ENCODE data around the gene COX17. TPM values are rescaled to one million over a fixed set of nuclear protein-coding genes. Genes with fewer than 3 reads are reported as not detected.

Gene COX17
- total and polyA plus RNA-seq, 4 donors, result 43.6 to 170 (median 61.1) TPM

GRCh38 chr3:119626196-119626595, 51.0 kb downstream of the COX17 start:
- intact Hi-C loops (cut with DNase I), result loop anchor here in 1 of 2 donors (5.0 kb wide), 1 partner anchor 49 kb away; the partner anchor contains the start of gene ADPRH
- no peaks in the 10 kb centered on the region for H3K36me3 ChIP-seq (ENCODE audit: control insufficient read depth in 1 of 2, insufficient read depth in 2 of 2, low read length in 1 of 2)
- WGBS, 2 donors, result 57 to 70% methylated on average over 1 of the region's 1 CpG
- ATAC-seq (ENCODE audit: low FRiP score) (peak; percentile 4), DNase-seq (no peak)
- H3K4me3 ChIP-seq (ENCODE audit: low read length in 2 of 2), result no peak overlapping the region
- H3K9me3 ChIP-seq (ENCODE audit: control insufficient read depth, low read length), result peaks cover 2% of the 10 kb centered on the region
- H3K27me3 ChIP-seq (ENCODE audit: control insufficient read depth in 1 of 2, insufficient read depth in 2 of 2, low read length in 1 of 2), result no peaks in the 10 kb centered on the region
- H3K4me1 ChIP-seq (ENCODE audit: control insufficient read depth in 1 of 2, insufficient read depth in 2 of 2, low read length in 2 of 2), result peaks cover 0 to 3% of the 10 kb centered on the region in 2 donors
- no peak overlapping the region for H3K27ac ChIP-seq (ENCODE audit: low read depth in 1 of 2, low read length in 2 of 2)

DNA sequence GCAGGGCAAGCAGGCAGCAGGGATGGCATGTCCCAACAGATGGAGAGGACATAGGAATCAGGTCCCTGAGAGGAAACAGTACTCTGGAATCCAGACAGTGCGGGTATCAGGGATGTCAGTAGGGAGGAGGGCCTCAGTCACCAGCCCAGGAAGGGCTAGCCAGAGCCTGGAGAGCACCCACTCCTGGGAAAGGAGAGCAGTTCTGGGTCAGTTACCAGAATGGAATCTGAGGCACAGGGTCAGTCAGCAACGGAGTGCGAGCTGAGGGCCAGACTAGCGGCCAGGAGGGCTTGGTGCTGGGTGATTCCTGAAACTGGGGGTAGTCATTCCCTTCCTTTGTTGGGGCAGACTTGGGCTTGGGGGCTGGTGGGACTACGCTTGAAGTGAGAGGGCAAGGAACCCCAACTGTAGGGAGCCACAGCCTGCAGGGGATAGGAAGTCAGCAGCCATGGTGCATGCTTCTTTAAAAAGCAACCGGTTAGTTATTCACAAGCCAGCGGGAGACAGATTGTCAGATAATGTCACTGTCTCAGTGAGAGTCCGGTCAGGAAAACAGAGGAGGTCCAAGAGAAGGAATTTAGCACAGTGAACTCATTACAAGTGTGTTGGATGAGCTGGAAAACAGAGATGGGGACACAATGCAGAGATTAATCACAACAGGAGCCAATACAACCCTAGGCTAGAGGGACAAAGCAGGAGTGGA, 51.6 kb downstream of the COX17 start:
- peaks cover 0 to 3% of the 10 kb centered on the region in 2 donors for H3K4me1 ChIP-seq (ENCODE audit: control insufficient read depth in 1 of 2, insufficient read depth in 2 of 2, low read length in 2 of 2)
- ATAC-seq (ENCODE audit: low FRiP score) (no peak), DNase-seq (no peak)
- WGBS, 2 donors, result 75 to 83% methylated on average over 8 of the region's 8 CpGs
- no peaks in the 10 kb centered on the region for H3K36me3 ChIP-seq (ENCODE audit: control insufficient read depth in 1 of 2, insufficient read depth in 2 of 2, low read length in 1 of 2)
- intact Hi-C loops (cut with DNase I), result loop anchor here in 1 of 2 donors (5.0 kb wide), 1 partner anchor 48 kb away; the partner anchor contains the start of gene ADPRH
- H3K4me3 ChIP-seq (ENCODE audit: low read length in 2 of 2), result no peak overlapping the region
- no peaks in the 10 kb centered on the region for H3K27me3 ChIP-seq (ENCODE audit: control insufficient read depth in 1 of 2, insufficient read depth in 2 of 2, low read length in 1 of 2)
- H3K9me3 ChIP-seq (ENCODE audit: control insufficient read depth, low read length), result peaks cover 2% of the 10 kb centered on the region
- no peak overlapping the region for H3K27ac ChIP-seq (ENCODE audit: low read depth in 1 of 2, low read length in 2 of 2)

GRCh38 chr3:119624002-119624720, 53.0 kb downstream of the COX17 start:
- H3K27me3 ChIP-seq (ENCODE audit: control insufficient read depth in 1 of 2, insufficient read depth in 2 of 2, low read length in 1 of 2), result no peaks in the 10 kb centered on the region
- intact Hi-C loops (cut with DNase I), result no loop called here

GRCh38 chr3:119620899-119621298, 56.3 kb downstream of the COX17 start:
- H3K27ac ChIP-seq (ENCODE audit: low read depth in 1 of 2, low read length in 2 of 2), result no peak overlapping the region
- intact Hi-C loops (cut with DNase I), result no loop called here
- DNase-seq (no peak), ATAC-seq (ENCODE audit: low FRiP score) (no peak)
- 92 to 93% methylated on average over 5 of the region's 5 CpGs for WGBS, 2 donors
- no peaks in the 10 kb centered on the region for H3K36me3 ChIP-seq (ENCODE audit: control insufficient read depth in 1 of 2, insufficient read depth in 2 of 2, low read length in 1 of 2)
- H3K4me1 ChIP-seq (ENCODE audit: control insufficient read depth in 1 of 2, insufficient read depth in 2 of 2, low read length in 2 of 2), result no peaks in the 10 kb centered on the region
- H3K27me3 ChIP-seq (ENCODE audit: control insufficient read depth in 1 of 2, insufficient read depth in 2 of 2, low read length in 1 of 2), result no peaks in the 10 kb centered on the region
- peaks cover 2% of the 10 kb centered on the region for H3K9me3 ChIP-seq (ENCODE audit: control insufficient read depth, low read length)
- H3K4me3 ChIP-seq (ENCODE audit: low read length in 2 of 2), result no peak overlapping the region

More at GRCh38 chr3:119624002-119624720, 53.0 kb downstream of the COX17 start:
- H3K4me3 ChIP-seq (ENCODE audit: low read length in 2 of 2), result no peak overlapping the region
- H3K9me3 ChIP-seq (ENCODE audit: control insufficient read depth, low read length), result peaks cover 2% of the 10 kb centered on the region
- no peaks in the 10 kb centered on the region for H3K36me3 ChIP-seq (ENCODE audit: control insufficient read depth in 1 of 2, insufficient read depth in 2 of 2, low read length in 1 of 2)
- WGBS, 2 donors, result 89 to 92% methylated on average over 9 of the region's 9 CpGs
- ATAC-seq (ENCODE audit: low FRiP score), result no peak
- no peak for DNase-seq
- no peak overlapping the region for H3K27ac ChIP-seq (ENCODE audit: low read depth in 1 of 2, low read length in 2 of 2)
- peaks cover 0 to 3% of the 10 kb centered on the region in 2 donors for H3K4me1 ChIP-seq (ENCODE audit: control insufficient read depth in 1 of 2, insufficient read depth in 2 of 2, low read length in 2 of 2)

Other genes with a start within 250 kb of the COX17 start
- 10 to 100 TPM; 39.6 to 45.7 TPM for gene TMEM39A, start 213.8 kb downstream of the COX17 start, total RNA-seq
- gene TMEM39A, start 213.8 kb downstream of the COX17 start, polyA plus RNA-seq, result 1 to 10 TPM; 7.5 to 8.5 TPM
- 10 to 100 TPM; 16.2 to 22.7 TPM for gene POGLUT1, start 208.4 kb downstream of the COX17 start, total RNA-seq
- gene POGLUT1, start 208.4 kb downstream of the COX17 start, polyA plus RNA-seq, result 1 to 10 TPM; 4.1 to 9.7 TPM
- 10 to 100 TPM; 64.0 to 83.5 TPM for gene TIMMDC1, start 178.9 kb downstream of the COX17 start, total RNA-seq
- gene TIMMDC1, start 178.9 kb downstream of the COX17 start, polyA plus RNA-seq, result 10 to 100 TPM; 44.6 to 71.6 TPM
- gene CD80, start 117.8 kb downstream of the COX17 start, total RNA-seq, result 1 to 10 TPM; 1.8 to 2.3 TPM
- gene CD80, start 117.8 kb downstream of the COX17 start, polyA plus RNA-seq, result under 1 TPM in 1 of 2 donors, not detected in 1; 0.38 TPM
- gene ADPRH, start 97.9 kb downstream of the COX17 start, total RNA-seq, result 10 to 100 TPM; 13.6 to 13.9 TPM
- 1 to 10 TPM; 5.6 to 7.5 TPM for gene ADPRH, start 97.9 kb downstream of the COX17 start, polyA plus RNA-seq
- 1 to 10 TPM; 2.1 to 5.7 TPM for gene PLA1A, start 79.5 kb downstream of the COX17 start, total RNA-seq
- 1 to 10 TPM in 1 of 2 donors, under 1 TPM in 1; 0.50 to 4.0 TPM for gene PLA1A, start 79.5 kb downstream of the COX17 start, polyA plus RNA-seq
- 10 to 100 TPM in 1 of 2 donors, 1 to 10 TPM in 1; 9.5 to 11.5 TPM for gene POPDC2, start 16.8 kb downstream of the COX17 start, total RNA-seq
- 10 to 100 TPM; 11.0 to 17.5 TPM for gene POPDC2, start 16.8 kb downstream of the COX17 start, polyA plus RNA-seq
- gene CFAP91, start 25.6 kb upstream of the COX17 start, total RNA-seq, result 1 to 10 TPM; 3.7 TPM
- 1 to 10 TPM in 1 of 2 donors, under 1 TPM in 1; 0.50 to 8.5 TPM for gene CFAP91, start 25.6 kb upstream of the COX17 start, polyA plus RNA-seq
- under 1 TPM in 1 of 2 donors, not detected in 1; 0.12 TPM for gene NR1I2, start 104.7 kb upstream of the COX17 start, total RNA-seq
- 1 to 10 TPM in 1 of 2 donors, under 1 TPM in 1; 0.20 to 9.5 TPM for gene NR1I2, start 104.7 kb upstream of the COX17 start, polyA plus RNA-seq